Upper lobe of left lung (tissue), 4 donors: Measurements from ENCODE around the gene MYOM3.
"Not testable (repeated sequence)": the region's sequence is repeated elsewhere in the genome, so short reads cannot be mapped to it uniquely, and the experiment has no call there.

Experiments used
- POLR2AphosphoS5 ChIP-seq, 2 donors: sonication (generic); formaldehyde crosslinking; IDR thresholded peaks; one replicate each; pipeline ENCODE4 v1.5.1; 2017; ENCODE audit warnings: antibody characterized with exemption in 2 of 2
- TF ChIP-seq, protein P1 (sequence below), 6 experiments: fragments of 450-650 bp in 4 of 6; fragments of 200-600 bp in 2 of 6; sonication (generic) in 2 of 6; IDR thresholded peaks; one replicate each; pipeline ENCODE4 v1.5.1; 2016 to 2019; ENCODE audit warnings: antibody characterized with exemption in 6 of 6

DNA sequence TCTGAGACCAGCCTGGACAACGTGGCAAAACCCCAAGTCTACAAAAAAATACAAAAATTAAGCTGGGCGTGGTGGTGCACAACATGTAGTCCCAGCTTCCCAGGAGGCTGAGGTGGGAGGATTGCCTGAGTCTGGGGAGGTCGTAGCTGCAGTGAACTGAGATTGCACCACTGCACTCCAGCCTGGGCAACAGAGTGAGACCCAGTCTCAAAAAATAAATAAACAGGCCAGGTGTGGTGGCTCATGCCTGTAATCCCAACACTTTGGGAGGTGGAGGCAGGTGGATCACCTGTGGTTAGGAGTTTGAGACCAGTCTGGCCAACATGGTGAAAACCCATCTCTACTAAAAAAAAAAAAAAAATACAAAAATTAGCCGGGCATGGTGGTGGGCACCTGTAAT lies 63.0 kb downstream of the MYOM3 start:
- TF ChIP-seq POLR2AphosphoS5 (IDR thresholded peaks at IDR 0.05): not testable (repeated sequence)
- TF ChIP-seq, protein P1, sequence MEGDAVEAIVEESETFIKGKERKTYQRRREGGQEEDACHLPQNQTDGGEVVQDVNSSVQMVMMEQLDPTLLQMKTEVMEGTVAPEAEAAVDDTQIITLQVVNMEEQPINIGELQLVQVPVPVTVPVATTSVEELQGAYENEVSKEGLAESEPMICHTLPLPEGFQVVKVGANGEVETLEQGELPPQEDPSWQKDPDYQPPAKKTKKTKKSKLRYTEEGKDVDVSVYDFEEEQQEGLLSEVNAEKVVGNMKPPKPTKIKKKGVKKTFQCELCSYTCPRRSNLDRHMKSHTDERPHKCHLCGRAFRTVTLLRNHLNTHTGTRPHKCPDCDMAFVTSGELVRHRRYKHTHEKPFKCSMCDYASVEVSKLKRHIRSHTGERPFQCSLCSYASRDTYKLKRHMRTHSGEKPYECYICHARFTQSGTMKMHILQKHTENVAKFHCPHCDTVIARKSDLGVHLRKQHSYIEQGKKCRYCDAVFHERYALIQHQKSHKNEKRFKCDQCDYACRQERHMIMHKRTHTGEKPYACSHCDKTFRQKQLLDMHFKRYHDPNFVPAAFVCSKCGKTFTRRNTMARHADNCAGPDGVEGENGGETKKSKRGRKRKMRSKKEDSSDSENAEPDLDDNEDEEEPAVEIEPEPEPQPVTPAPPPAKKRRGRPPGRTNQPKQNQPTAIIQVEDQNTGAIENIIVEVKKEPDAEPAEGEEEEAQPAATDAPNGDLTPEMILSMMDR (IDR thresholded peaks at IDR 0.05): not testable (repeated sequence)
